Amygdala (tissue), 56 donors: ENCODE results near the gene TTC28.
"Not testable (repeated sequence)": the region's sequence is repeated elsewhere in the genome, so short reads cannot be mapped to it uniquely, and the experiment has no call there.

Experiments used
- DNase-seq, 56 donors: peaks; one replicate each; lab custom pipeline; 2025; lab: John Stamatoyannopoulos, UW

TTC28 gene

GRCh38 chr22:28171712-28172111 lies 507.9 kb downstream of the TTC28 start:
- no peak for DNase-seq

- peak in 2 of 56 donors; percentile 10 to 21 for DNase-seq
Observed at GRCh38 chr22:28171115-28171514, 508.5 kb downstream of the TTC28 start.

- DNase-seq, result not testable (repeated sequence)
Observed at GRCh38 chr22:28169314-28169713, 510.3 kb downstream of the TTC28 start.

DNA sequence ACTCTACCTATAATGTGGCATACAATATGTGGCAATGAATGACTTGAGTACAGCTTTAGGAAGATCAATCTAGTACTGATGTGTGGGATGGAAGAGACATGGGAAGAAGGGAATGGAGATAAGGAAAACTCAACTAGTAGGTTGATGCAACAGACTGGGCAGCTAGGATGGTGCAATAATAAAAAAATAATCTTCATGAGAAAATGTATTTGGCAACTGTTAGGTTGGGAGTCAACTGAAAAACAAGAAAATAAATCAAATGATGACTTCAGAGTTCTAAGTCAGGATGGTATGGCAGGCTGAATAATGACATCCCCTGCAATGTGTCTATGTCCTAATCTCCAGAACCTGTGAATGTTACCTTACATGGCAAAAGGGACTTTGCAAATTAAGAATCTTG lies 523.8 kb downstream of the TTC28 start:
- DNase-seq, result no peak

- no peak for DNase-seq
Observed at GRCh38 chr22:28154861-28155260, 524.8 kb downstream of the TTC28 start.

GRCh38 chr22:28151151-28151816 lies 528.4 kb downstream of the TTC28 start:
- no peak for DNase-seq

GRCh38 chr22:28148816-28149465 lies 530.7 kb downstream of the TTC28 start:
- DNase-seq, result no peak

- DNase-seq, result no peak
Observed at GRCh38 chr22:28147401-28147800, 532.2 kb downstream of the TTC28 start.

DNA sequence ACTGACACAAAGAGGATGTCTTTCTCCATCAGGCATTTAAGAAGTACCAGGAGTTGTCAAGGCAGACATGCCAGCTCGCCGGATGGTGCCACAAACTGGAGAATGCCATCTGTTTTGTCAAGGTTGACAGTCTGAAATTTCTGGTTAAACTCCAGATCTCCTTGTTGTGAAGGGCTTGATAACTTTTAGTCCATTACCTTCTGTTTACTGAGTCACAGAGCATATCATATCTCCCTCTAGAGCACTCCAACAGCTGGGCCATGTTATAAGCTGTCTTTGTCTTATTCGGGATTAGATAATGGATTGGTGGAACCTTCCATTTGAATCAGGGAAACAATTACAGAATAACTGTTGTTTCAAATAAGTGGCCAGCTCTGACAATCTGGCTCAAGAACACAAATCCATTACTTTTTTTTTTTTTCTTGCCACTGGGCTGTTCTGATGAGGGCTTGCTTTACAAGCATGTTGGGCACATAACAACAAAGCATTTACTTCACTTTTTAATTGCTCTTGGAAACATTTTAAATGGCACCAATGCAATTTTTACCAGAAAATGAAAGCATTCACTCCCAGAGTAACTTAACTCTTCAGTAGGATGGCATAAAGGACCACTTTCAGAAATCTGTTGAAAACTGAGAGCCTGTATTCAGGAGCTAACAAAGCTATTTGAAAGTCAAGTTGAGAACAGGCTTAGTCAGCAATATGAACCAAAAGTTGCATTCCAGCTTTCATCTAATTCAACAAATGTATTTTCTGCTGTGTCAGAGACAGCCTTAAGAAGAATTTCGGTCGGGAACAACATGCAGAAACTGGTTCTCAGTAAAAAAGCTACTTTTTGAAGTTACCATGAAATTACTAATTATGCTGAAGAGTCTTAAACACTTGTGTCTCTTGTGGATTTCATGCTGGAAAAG lies 533.0 kb downstream of the TTC28 start:
- DNase-seq, result peak in 2 of 56 donors; percentile 0 to 7

DNA sequence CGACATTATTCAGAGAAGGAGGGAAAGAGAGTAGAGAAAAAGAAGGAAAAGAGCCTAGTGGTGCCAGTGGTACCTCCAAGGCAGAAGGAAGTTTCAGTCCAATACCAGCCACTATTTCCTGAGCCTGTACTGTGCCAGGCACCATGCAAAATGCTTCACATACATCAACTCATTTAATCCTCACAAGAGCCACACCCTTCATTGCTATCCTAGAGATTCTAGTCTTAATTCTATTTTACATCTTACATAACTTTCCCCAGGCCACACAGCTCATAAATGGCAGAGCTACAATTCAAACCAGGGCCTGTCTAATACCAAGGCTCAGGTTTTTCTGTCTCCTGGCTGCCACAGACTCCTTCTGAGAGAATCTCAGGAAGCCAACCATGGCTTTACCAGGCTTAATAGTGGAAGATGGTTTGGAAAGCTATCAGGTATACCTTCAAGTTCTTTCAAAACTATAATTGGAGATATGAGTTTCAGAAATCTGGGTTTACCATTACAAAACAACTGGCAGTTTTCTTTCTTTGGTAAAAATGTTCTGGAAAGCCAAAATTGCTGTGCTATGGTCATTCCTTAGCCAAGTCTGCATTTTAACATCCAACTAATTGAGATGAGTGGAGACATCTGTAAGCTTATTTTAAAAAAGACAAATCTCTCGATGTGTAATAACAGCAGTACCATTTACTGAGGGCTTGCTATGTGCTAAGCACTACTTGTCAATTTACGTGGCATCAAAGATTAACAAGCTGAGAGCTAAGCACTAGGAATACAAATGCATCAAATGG lies 535.5 kb downstream of the TTC28 start:
- no peak for DNase-seq

- DNase-seq, result no peak
Observed at GRCh38 chr22:28143241-28143865, 536.3 kb downstream of the TTC28 start.

GRCh38 chr22:28142361-28142961 lies 537.2 kb downstream of the TTC28 start:
- DNase-seq, result no peak

DNA sequence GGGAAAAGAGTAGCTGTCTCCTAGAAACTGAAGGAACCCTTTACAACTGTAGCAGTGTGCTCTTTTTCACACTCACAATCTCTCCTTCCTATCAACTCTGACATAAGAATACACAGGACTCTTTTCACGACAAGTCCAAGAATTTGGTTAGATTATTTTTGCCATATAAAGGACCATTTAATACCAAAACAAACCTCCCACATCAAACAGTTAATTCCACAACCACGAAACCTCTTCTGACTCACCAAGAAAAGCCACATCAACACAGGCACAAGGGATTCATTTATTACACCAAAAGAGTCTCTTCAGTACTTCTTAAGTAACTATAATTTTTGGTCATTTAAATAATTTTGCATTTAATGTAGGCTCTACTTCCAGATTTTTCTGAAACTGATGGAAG lies 538.0 kb downstream of the TTC28 start:
- no peak for DNase-seq

DNA sequence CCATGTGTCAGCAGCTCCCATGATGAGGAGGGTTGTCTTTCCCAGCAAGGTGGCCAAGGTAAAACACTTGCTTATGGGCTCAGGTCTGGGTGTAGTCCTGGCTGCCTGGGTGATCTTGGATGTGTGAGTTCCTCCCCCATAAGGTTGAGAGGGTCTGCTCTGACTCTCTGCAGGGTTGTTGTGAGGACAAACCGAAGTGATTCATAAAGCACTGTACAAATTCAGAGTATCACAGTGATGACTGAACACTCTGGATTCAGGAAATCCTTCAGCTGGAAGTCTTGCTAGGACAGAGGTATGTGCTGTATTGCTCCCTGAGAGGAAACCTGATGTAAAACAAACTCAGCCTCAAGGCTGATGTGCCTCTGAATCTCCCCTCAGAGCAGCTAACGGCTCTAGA lies 539.7 kb downstream of the TTC28 start:
- no peak for DNase-seq

- DNase-seq, result no peak
Observed at GRCh38 chr22:28139516-28139915, 540.1 kb downstream of the TTC28 start.

DNA sequence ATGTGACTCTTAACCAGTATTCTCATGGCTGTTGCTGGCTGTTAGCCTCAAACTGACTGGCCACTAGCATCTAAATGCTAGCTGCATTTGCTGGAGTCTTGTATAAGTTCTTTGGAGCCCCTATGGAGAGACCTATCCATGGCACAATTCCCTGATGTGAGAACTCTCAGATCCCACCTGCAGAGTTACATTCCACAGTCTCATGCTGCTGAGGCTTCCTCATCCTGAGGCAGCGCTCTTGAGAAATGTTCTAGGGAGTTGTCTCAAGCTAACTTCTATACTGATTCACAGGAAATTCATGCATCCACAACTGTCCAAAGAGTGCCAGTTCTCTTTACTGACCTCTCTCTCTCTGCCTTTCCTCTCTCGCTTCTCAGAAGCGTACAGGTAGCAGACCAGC lies 542.6 kb downstream of the TTC28 start:
- DNase-seq, result no peak

DNA sequence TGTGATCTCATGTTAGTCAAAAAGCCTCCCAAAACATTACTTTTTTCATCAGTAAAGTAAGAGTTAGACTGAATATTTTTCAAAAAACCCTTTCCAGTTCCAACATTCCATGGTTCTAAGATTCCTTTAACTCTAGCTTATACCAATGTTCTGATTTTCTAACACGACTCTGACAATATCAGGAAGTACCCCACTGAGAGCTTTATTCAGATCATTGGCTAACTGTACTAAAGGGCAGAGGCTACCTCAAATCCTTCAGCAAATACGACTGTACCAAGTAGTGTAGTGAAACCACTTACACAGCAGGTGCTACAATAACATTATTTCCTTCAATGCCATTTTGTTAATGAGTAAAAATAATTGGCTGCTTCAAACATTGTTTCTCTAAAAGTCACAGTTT lies 547.2 kb downstream of the TTC28 start:
- DNase-seq, result no peak

- DNase-seq, result no peak
Observed at GRCh38 chr22:28129319-28129962, 550.2 kb downstream of the TTC28 start.

DNA sequence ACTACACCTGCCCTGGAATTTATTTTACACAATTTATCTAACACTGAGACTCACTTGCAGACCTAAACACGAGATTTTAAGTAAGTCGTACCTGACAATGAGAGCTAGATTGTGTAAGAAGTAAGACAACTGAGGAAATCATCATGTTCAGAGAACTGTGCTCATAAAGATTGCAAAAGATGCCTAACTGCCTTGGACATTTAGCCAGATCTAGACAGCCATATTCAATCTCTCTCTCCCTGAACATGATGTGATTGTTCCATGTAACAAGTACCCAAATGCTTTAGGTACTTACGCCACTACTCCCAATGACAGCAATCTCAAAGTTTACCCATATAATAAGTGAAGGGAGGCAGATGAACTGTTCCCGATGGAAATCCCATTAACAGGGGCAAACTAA lies 550.8 kb downstream of the TTC28 start:
- DNase-seq, result no peak
